K562 (cell line): Measurements from ENCODE around the gene RASL12. TPM values are rescaled to one million over a fixed set of nuclear protein-coding genes. Genes with fewer than 3 reads are reported as not detected.

Experiments
- ATAC-seq: fragments of 200-7000 bp; cut with Tn5 transposase; 3 replicates; pipeline ENCODE4 v1.9.1; 2020; ENCODE audit warnings: moderate library complexity
- BruUV-seq: library from RNA; stranded (reverse); fragments of 400-500 nt; replicated peaks from 2 replicates; lab custom pipeline; 2021; lab: Mats Ljungman, UMichigan
- CTCF ChIA-PET: fragments of 300-600 bp; formaldehyde crosslinking; extraction: SDS; loops from one replicate; lab custom pipeline; 2021; ENCODE audit warnings: low intra/inter-chr PET ratio; lab: Yijun Ruan, JAX
- POLR2A ChIA-PET: fragments of 300-600, 350-650 bp; sonication (Branson Sonifier 250); formaldehyde crosslinking; extraction: SDS; loops from one replicate; lab custom pipeline; 2021; ENCODE audit warnings: antibody characterized with exemption, inconsistent platforms; lab: Yijun Ruan, JAX
- DNase-seq, 4 experiments: peaks; one replicate each; pipeline versions ENCODE4 v3.0.0 to v3.0.0-alpha.2; 2011 to 2018; ENCODE audit warnings: low spot score in 3 of 4, mixed read lengths in 3 of 4; ENCODE audit errors: extremely low read depth in 1 of 4
- FAIRE-seq: peaks from 2 replicates; lab custom pipeline; 2011; peaks lifted over from hg19 to GRCh38; lab: Jason Lieb, UNC
- H2AFZ ChIP-seq: 2 replicates; pipeline ENCODE4 v1.6.0; 2011; ENCODE audit warnings: low read depth, low read length, control low read depth, inconsistent platforms
- H3K27ac ChIP-seq: fragments of 200-600 bp; 3 replicates; pipeline ENCODE4 v1.8.0; 2011; ENCODE audit warnings: low read depth, mild to moderate bottlenecking, control low read depth, inconsistent platforms, low read length, moderate library complexity, mixed read lengths; ENCODE audit errors: extremely low read depth
- H3K27me3 ChIP-seq, 2 experiments: fragments of 300-600 bp in 1 of 2; 2 replicates in 1 of 2; 3 replicates in 1 of 2; pipeline versions ENCODE4 v1.6.0 to v1.8.0; 2011; ENCODE audit warnings: inconsistent platforms in 2 of 2, low read length in 2 of 2, mild to moderate bottlenecking in 1 of 2, mixed read lengths in 1 of 2, moderate library complexity in 1 of 2; ENCODE audit not compliant: control insufficient read depth in 2 of 2, insufficient read depth in 2 of 2
- H3K36me3 ChIP-seq: fragments of 300-600 bp; 3 replicates; pipeline ENCODE4 v1.8.0; 2011; ENCODE audit warnings: mild to moderate bottlenecking, low read length, inconsistent platforms; ENCODE audit not compliant: control insufficient read depth, insufficient read depth
- H3K4me1 ChIP-seq, 2 experiments: fragments of 200-600 bp in 1 of 2; replicated peaks in 1 of 2; 2 replicates in 1 of 2; 3 replicates in 1 of 2; pipeline versions ENCODE4 v1.5.1 to v1.8.0; 2011; ENCODE audit warnings: inconsistent platforms in 2 of 2, low read length in 2 of 2, mild to moderate bottlenecking in 1 of 2, mixed read lengths in 1 of 2, moderate library complexity in 1 of 2; ENCODE audit not compliant: control insufficient read depth in 2 of 2, insufficient read depth in 2 of 2
- H3K4me2 ChIP-seq: 2 replicates; pipeline ENCODE4 v1.6.1; 2011; ENCODE audit warnings: low read length, control low read depth, inconsistent platforms, mixed read lengths; ENCODE audit not compliant: insufficient read depth
- H3K4me3 ChIP-seq: fragments of 200-600 bp; sonication (generic), shearing (Covaris generic); 2 replicates; pipeline ENCODE4 v1.5.1; 2016; ENCODE audit warnings: control low read depth, inconsistent platforms
- H3K79me2 ChIP-seq: fragments of 200-600 bp; 3 replicates; pipeline ENCODE4 v1.8.0; 2011; ENCODE audit warnings: low read length, inconsistent platforms; ENCODE audit not compliant: control insufficient read depth, insufficient read depth
- H3K9ac ChIP-seq, 2 experiments: 2 replicates each; pipeline versions ENCODE4 v1.6.0 to v1.6.1; 2011; ENCODE audit warnings: low read depth in 2 of 2, low read length in 2 of 2, control low read depth in 1 of 2, inconsistent platforms in 1 of 2, mild to moderate bottlenecking in 1 of 2, mixed read lengths in 1 of 2; ENCODE audit not compliant: insufficient read depth in 1 of 2
- H3K9me1 ChIP-seq: one replicate; pipeline ENCODE4 v1.6.0; 2011; ENCODE audit warnings: inconsistent platforms, mild to moderate bottlenecking, low read length, moderate library complexity; ENCODE audit not compliant: control insufficient read depth, insufficient read depth
- H3K9me3 ChIP-seq: replicated peaks from 2 replicates; pipeline ENCODE4 v1.5.1; 2011; ENCODE audit warnings: low read depth, low read length, inconsistent platforms; ENCODE audit not compliant: control insufficient read depth, insufficient read depth
- H4K20me1 ChIP-seq: replicated peaks from 2 replicates; pipeline ENCODE4 v1.6.1; 2011; ENCODE audit warnings: low read length, inconsistent platforms, mixed read lengths; ENCODE audit not compliant: control insufficient read depth, insufficient read depth
- CC2D1A ChIP-seq: fragments of 450-650 bp; IDR thresholded peaks from 2 replicates; pipeline ENCODE4 v1.6.1; 2017; ENCODE audit warnings: mild to moderate bottlenecking
- DIDO1 ChIP-seq: fragments of 450-650 bp; IDR thresholded peaks from 2 replicates; pipeline ENCODE4 v1.6.1; 2016; ENCODE audit warnings: low read depth, missing biosample characterization, missing genetic modification characterization
- STAT5A ChIP-seq: IDR thresholded peaks from 2 replicates; pipeline ENCODE4 v1.6.1; 2012; ENCODE audit warnings: low read length, inconsistent platforms, borderline replicate concordance
- ZNF224 ChIP-seq: sonication (generic); formaldehyde crosslinking; IDR thresholded peaks from 2 replicates; pipeline ENCODE4 v1.8.0; 2022; ENCODE audit warnings: mild to moderate bottlenecking, missing genetic modification reagents
- WGBS: fragments of 100-300 bp; shearing (Covaris generic); methylation state at CpG from one replicate; pipeline ENCODE4 v1.1.6; 2016; ENCODE audit warnings: low coverage, mixed read lengths; ENCODE audit not compliant: insufficient coverage; ENCODE audit errors: missing lambda C conversion rate; 5-methylcytosine and 5-hydroxymethylcytosine counted together
- in situ Hi-C: fragments of 300-500 bp; cut with MboI; formaldehyde crosslinking; loops from 4 replicates; pipeline ENCODE4 v1.15.0; 2018; ENCODE audit warnings: inconsistent platforms, mixed read lengths
- intact Hi-C: fragments of 100-400 bp; cut with micrococcal nuclease; formaldehyde crosslinking; loops from 2 replicates; pipeline ENCODE4 v1.14.2; 2022
- polyA plus RNA-seq, 8 experiments: library from polyadenylated mRNA; depleted of rRNA in 4 of 8; stranded (reverse) in 5 of 8; unstranded in 3 of 8; fragments of >200 nt; fragmentation: Nextera tagmentation in 2 of 8; fragmentation: Illumina TruSeq in 1 of 8; extraction: Ambion mirVana in 2 of 8; extraction: Trizol in 1 of 8; gene quantifications; 2 replicates each; pipeline versions ENCODE4 v1.2.1 to v1.2.3, GENCODE V29; 2011 to 2014; ENCODE audit warnings: inconsistent platforms in 1 of 8, missing spikeins in 1 of 8
- total RNA-seq, 7 experiments: library from RNA; depleted of rRNA in 6 of 7; stranded (reverse); fragments of >200 nt in 6 of 7; fragmentation: Illumina TruSeq in 2 of 7; extraction: Trizol in 2 of 7; gene quantifications; 2 replicates each; pipeline versions ENCODE4 v1.2.1 to v1.2.3, GENCODE V29; 2011 to 2021; ENCODE audit warnings: low replicate concordance in 1 of 7
- TF ChIP-seq, protein P1 (sequence below), 2 experiments: fragments of 450-650 bp; IDR thresholded peaks; 2 replicates each; pipeline ENCODE4 v1.6.1; 2016; ENCODE audit warnings: mild to moderate bottlenecking in 2 of 2, borderline replicate concordance in 1 of 2, low read depth in 1 of 2, moderate library complexity in 1 of 2
- TF ChIP-seq, protein P2 (sequence below): sonication (generic); formaldehyde crosslinking; IDR thresholded peaks from 2 replicates; pipeline ENCODE4 v1.8.0; 2023; ENCODE audit warnings: mild to moderate bottlenecking, missing genetic modification reagents
- TF ChIP-seq, protein P3 (sequence below): fragments of 250-450 bp; sonication (Bioruptor Pico); IDR thresholded peaks from 2 replicates; pipeline ENCODE4 v1.8.0; 2021; ENCODE audit warnings: borderline replicate concordance, mild to moderate bottlenecking, moderate library complexity; ENCODE audit not compliant: poor library complexity, severe bottlenecking
- TF ChIP-seq, protein P4 (sequence below): fragments of 450-650 bp; IDR thresholded peaks from 2 replicates; pipeline ENCODE4 v1.6.1; 2016; ENCODE audit warnings: antibody characterized with exemption

The RASL12 gene
- total and polyA plus RNA-seq, 9 of the 15 experiments (the other 6 are each of a cell fraction or from before 2014, with no cell fraction given): not detected

GRCh38 chr15:65052956-65053355 lies 14.8 kb downstream of the RASL12 start:
- H4K20me1 ChIP-seq: no peaks in the 10 kb centered on the region; the same call in 1 of the 2 replicates
- no peak overlapping the region for H2AFZ ChIP-seq
- BruUV-seq: no TSS peak
- ChIA-PET POLR2A (no interaction called here), CTCF (interaction anchor here (1.1 kb wide), 1 partner anchor 19 kb away, joined by 3 read pairs; no protein-coding TSS in a partner anchor)
- no peak overlapping the region for H3K27ac ChIP-seq
- H3K9ac ChIP-seq: no peak overlapping the region
- H3K27me3 ChIP-seq: no peaks in the 10 kb centered on the region; a peak in 1 of 5 replicates
- H3K79me2 ChIP-seq: no peaks in the 10 kb centered on the region
- 0% methylated on average over 2 of the region's 2 CpGs for WGBS
- peaks cover 7 to 17% of the 10 kb centered on the region in 2 experiments; a peak in 3 of 5 replicates for H3K4me1 ChIP-seq
- H3K36me3 ChIP-seq: no peaks in the 10 kb centered on the region
- no peaks in the 10 kb centered on the region for H3K9me1 ChIP-seq
- no peak for DNase-seq
- H3K4me2 ChIP-seq: no peak overlapping the region
- H3K9me3 ChIP-seq: no peaks in the 10 kb centered on the region
- FAIRE-seq: no peak
- intact Hi-C loops: loop anchor here (5.0 kb wide), 2 partner anchors 134 to 249 kb away; partner anchors contain the start of genes CLPX and RNU5B-1
- H3K4me3 ChIP-seq: no peak overlapping the region
- ATAC-seq: no peak
- in situ Hi-C loops: loop anchor here (10.0 kb wide), 2 partner anchors 242 to 332 kb away; partner anchors contain the start of gene RNU5A-1
- TF ChIP-seq, protein P1, sequence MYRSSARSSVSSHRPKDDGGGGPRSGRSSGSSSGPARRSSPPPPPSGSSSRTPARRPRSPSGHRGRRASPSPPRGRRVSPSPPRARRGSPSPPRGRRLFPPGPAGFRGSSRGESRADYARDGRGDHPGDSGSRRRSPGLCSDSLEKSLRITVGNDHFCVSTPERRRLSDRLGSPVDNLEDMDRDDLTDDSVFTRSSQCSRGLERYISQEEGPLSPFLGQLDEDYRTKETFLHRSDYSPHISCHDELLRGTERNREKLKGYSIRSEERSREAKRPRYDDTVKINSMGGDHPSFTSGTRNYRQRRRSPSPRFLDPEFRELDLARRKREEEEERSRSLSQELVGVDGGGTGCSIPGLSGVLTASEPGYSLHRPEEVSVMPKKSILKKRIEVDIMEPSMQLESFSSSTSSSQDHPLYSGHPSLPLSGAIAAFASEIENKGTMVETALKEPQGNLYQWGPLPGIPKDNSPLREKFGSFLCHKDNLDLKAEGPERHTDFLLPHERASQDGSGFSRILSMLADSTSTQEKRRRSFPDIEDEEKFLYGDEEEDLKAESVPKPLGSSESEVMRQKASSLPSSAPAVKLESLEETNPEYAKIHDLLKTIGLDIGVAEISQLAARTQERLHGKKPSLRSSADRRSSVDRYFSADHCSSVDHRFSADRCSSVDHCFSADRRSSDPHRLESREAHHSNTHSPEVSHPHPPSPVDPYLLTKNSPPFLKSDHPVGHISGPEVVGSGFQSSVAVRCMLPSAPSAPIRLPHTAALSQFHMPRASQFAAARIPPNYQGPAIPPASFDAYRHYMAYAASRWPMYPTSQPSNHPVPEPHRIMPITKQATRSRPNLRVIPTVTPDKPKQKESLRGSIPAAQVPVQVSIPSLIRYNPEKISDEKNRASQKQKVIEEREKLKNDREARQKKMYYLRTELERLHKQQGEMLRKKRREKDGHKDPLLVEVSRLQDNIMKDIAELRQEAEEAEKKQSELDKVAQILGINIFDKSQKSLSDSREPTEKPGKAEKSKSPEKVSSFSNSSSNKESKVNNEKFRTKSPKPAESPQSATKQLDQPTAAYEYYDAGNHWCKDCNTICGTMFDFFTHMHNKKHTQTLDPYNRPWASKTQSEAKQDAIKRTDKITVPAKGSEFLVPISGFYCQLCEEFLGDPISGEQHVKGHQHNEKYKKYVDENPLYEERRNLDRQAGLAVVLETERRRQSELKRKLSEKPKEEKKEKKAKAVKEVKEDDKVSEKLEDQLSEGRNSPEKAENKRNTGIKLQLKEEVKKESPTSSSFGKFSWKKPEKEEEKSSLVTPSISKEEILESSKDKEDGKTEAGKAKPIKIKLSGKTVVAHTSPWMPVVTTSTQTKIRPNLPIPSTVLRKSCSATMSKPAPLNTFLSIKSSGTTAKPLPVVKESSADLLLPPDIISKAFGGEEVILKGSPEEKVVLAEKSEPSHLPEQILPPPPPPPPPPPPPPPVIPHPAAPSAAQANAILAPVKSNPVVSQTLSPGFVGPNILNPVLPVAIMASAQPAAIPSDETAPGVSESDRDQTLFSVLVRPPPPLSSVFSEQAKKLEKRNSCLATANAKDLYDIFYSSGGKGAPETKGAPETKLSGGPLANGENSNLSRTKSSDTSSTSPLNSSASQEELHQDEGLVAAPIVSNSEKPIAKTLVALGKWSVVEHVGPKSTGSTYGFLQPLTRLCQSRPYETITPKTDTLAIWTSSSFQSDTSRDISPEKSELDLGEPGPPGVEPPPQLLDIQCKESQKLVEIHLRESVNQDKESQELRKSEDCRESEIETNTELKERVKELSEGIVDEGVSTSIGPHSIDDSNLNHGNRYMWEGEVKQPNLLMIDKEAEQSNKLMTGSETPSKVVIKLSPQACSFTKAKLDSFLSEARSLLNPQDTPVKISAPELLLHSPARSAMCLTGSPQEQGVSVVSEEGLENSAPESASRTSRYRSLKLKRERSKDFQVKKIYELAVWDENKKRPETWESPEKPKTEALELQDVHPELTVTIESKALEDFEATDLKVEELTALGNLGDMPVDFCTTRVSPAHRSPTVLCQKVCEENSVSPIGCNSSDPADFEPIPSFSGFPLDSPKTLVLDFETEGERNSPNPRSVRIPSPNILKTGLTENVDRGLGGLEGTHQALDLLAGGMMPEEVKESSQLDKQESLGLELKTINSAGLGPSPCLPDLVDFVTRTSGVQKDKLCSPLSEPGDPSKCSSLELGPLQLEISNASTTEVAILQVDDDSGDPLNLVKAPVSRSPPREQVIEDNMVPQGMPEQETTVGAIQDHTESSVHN (IDR thresholded peaks at IDR 0.05; ENCODE audit: borderline replicate concordance in 1 of 2, low read depth in 1 of 2): no peak
- TF ChIP-seq STAT5A (no peak), CC2D1A (no peak), DIDO1 (tag) (no peak), ZNF224 (CRISPR knock-in tag) (no peak)
- TF ChIP-seq, protein P2, sequence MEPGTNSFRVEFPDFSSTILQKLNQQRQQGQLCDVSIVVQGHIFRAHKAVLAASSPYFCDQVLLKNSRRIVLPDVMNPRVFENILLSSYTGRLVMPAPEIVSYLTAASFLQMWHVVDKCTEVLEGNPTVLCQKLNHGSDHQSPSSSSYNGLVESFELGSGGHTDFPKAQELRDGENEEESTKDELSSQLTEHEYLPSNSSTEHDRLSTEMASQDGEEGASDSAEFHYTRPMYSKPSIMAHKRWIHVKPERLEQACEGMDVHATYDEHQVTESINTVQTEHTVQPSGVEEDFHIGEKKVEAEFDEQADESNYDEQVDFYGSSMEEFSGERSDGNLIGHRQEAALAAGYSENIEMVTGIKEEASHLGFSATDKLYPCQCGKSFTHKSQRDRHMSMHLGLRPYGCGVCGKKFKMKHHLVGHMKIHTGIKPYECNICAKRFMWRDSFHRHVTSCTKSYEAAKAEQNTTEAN (CRISPR knock-in tag): no peak
- TF ChIP-seq, protein P3, sequence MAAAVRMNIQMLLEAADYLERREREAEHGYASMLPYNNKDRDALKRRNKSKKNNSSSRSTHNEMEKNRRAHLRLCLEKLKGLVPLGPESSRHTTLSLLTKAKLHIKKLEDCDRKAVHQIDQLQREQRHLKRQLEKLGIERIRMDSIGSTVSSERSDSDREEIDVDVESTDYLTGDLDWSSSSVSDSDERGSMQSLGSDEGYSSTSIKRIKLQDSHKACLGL (CRISPR knock-in tag): no peak
- TF ChIP-seq, protein P4, sequence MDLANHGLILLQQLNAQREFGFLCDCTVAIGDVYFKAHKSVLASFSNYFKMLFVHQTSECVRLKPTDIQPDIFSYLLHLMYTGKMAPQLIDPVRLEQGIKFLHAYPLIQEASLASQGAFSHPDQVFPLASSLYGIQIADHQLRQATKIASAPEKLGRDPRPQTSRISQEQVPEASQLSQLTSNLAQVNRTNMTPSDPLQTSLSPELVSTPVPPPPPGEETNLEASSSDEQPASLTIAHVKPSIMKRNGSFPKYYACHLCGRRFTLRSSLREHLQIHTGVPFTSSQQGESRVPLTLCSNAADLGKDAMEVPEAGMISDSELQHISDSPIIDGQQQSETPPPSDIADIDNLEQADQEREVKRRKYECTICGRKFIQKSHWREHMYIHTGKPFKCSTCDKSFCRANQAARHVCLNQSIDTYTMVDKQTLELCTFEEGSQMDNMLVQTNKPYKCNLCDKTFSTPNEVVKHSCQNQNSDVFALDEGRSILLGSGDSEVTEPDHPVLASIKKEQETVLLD: no peak
